ENCODE measurements around the gene TUBB3. TPM values are rescaled to one million over a fixed set of nuclear protein-coding genes. Genes with fewer than 3 reads are reported as not detected.

Gene TUBB3
- 176 to 259 TPM (median 242 TPM) in 5 replicates for total RNA-seq (2022; extraction: Qiagen RNA extraction)

GRCh38 chr16:89922884-89923639 is at the start of gene TUBB3:
TUBB3 (plus strand) TSS chr16:89923342; CDS start chr16:89923402, 60 bp downstream.

DNA sequence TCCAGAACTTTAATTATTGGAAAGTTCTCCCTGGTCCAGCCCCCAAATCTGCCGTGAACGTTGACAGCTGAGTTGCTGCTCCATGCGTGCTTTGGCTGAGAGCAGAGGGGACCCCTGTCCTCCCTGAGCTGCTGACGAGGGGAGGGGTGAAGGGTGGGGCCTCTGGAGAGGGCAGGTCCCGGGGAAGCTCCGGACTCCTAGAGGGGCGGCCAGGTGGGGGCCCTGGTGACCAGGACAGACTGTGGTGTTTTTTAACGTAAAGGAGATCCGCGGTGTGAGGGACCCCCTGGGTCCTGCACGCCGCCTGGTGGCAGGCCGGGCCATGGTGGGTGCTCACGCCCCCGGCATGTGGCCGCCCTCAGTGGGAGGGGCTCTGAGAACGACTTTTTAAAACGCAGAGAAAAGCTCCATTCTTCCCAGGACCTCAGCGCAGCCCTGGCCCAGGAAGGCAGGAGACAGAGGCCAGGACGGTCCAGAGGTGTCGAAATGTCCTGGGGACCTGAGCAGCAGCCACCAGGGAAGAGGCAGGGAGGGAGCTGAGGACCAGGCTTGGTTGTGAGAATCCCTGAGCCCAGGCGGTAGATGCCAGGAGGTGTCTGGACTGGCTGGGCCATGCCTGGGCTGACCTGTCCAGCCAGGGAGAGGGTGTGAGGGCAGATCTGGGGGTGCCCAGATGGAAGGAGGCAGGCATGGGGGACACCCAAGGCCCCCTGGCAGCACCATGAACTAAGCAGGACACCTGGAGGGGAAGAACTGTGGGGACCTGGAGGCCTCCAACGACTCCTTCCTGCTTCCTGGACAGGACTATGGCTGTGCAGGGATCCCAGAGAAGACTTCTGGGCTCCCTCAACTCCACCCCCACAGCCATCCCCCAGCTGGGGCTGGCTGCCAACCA is 4.4 kb upstream of the TUBB3 start, which contains the start of gene MC1R:
TSS of gene MC1R (plus strand) at position 410 of the 895 bp plus-strand sequence. CDS start at position 807, 397 bp downstream.

Other genes with a start within 250 kb of the TUBB3 start
- 22.1 to 36.2 TPM (median 33.9 TPM) in 5 replicates for gene CDK10, start 236.7 kb upstream of the TUBB3 start, total RNA-seq (2022; extraction: Qiagen RNA extraction)
- 9.5 to 11.6 TPM (median 10.2 TPM) in 5 replicates for gene SPATA2L, start 221.6 kb upstream of the TUBB3 start, total RNA-seq (2022; extraction: Qiagen RNA extraction)
- 3.6 to 5.6 TPM (median 4.5 TPM) in 5 replicates for gene VPS9D1, start 202.4 kb upstream of the TUBB3 start, total RNA-seq (2022; extraction: Qiagen RNA extraction)
- gene ZNF276, start 201.8 kb upstream of the TUBB3 start, total RNA-seq (2022; extraction: Qiagen RNA extraction) = 12.5 to 19.7 TPM (median 19.2 TPM) in 5 replicates
- gene FANCA, start 106.7 kb upstream of the TUBB3 start, total RNA-seq (2022; extraction: Qiagen RNA extraction) = 20.8 to 36.4 TPM (median 30.7 TPM) in 5 replicates
- 4.1 to 7.7 TPM (median 7.4 TPM) in 5 replicates for gene SPIRE2, start 94.9 kb upstream of the TUBB3 start, total RNA-seq (2022; extraction: Qiagen RNA extraction)
- gene TCF25, start 49.8 kb upstream of the TUBB3 start, total RNA-seq (2022; extraction: Qiagen RNA extraction) = 49.6 to 74.3 TPM (median 72.1 TPM) in 5 replicates
- gene MC1R, start 4.5 kb upstream of the TUBB3 start, total RNA-seq (2022; extraction: Qiagen RNA extraction) = 3.9 to 6.7 TPM (median 6.2 TPM) in 5 replicates
- gene DEF8, start 25.4 kb downstream of the TUBB3 start, total RNA-seq (2022; extraction: Qiagen RNA extraction) = 89.4 to 105 TPM (median 99.6 TPM) in 5 replicates
- gene DBNDD1, start 96.1 kb downstream of the TUBB3 start, total RNA-seq (2022; extraction: Qiagen RNA extraction) = 43.4 to 61.0 TPM (median 59.3 TPM) in 5 replicates
- gene PRDM7, start 154.0 kb downstream of the TUBB3 start, total RNA-seq (2022; extraction: Qiagen RNA extraction) = not detected in 5 replicates